Measurements from ENCODE around the gene DAZAP1. TPM values are rescaled to one million over a fixed set of nuclear protein-coding genes. Genes with fewer than 3 reads are reported as not detected.

DAZAP1 gene
- total RNA-seq, 1 experiment from 2014 or later, result 144 TPM

- intact Hi-C loops (cut with micrococcal nuclease; ENCODE audit: unreplicated experiment), result no loop called here
- no TSS peak for BruUV-seq (replicated peaks)
- Histone ChIP-seq H3K27ac (no peak overlapping the region), H3F3A (ENCODE audit: insufficient read depth, low read depth) (peaks cover 21% of the 10 kb centered on the region; the same call in 1 of the 2 replicates), H3K9me2 (ENCODE audit: insufficient read depth) (no peaks in the 10 kb centered on the region), H3K4me3 (no peak overlapping the region), H3K4me1 (replicated peaks; ENCODE audit: insufficient read depth) (no peaks in the 10 kb centered on the region), H3K9me3 (ENCODE audit: insufficient read depth, low read depth) (no peaks in the 10 kb centered on the region), H2AFZ (no peak overlapping the region), H3K4me2 (no peak overlapping the region), H4K20me1 (ENCODE audit: insufficient read depth) (no peaks in the 10 kb centered on the region), H3K27me3 (ENCODE audit: insufficient read depth, low read depth) (no peaks in the 10 kb centered on the region), H3K36me3 (ENCODE audit: low read depth) (no peaks in the 10 kb centered on the region), H3K79me2 (ENCODE audit: low read depth) (no peaks in the 10 kb centered on the region)
- TF ChIP-seq EZH2 (IDR thresholded peaks at IDR 0.05; ENCODE audit: low read depth) (no peak), CTCF (conservative IDR thresholded peaks at IDR 0.05) (no peak)
- ChIA-PET POLR2A (ENCODE audit: unreplicated experiment) (no interaction called here), CTCF (interaction anchor here (0.6 kb wide), 2 partner anchors 11 to 74 kb away, joined by 3 to 4 read pairs; no protein-coding TSS in a partner anchor)
- DNase-seq, result no peak
Observed at GRCh38 chr19:1432507-1432887, 25.1 kb downstream of the DAZAP1 start.

- Histone ChIP-seq H3K36me3 (ENCODE audit: low read depth) (no peaks in the 10 kb centered on the region), H3K27ac (no peak overlapping the region), H4K20me1 (ENCODE audit: insufficient read depth) (no peaks in the 10 kb centered on the region), H3K27me3 (ENCODE audit: insufficient read depth, low read depth) (no peaks in the 10 kb centered on the region), H3K9me3 (ENCODE audit: insufficient read depth, low read depth) (no peaks in the 10 kb centered on the region), H3K4me2 (no peak overlapping the region), H3K79me2 (ENCODE audit: low read depth) (peaks cover 2% of the 10 kb centered on the region), H3K4me3 (no peak overlapping the region), H2AFZ (no peak overlapping the region), H3K4me1 (replicated peaks; ENCODE audit: insufficient read depth) (no peaks in the 10 kb centered on the region), H3F3A (ENCODE audit: insufficient read depth, low read depth) (peaks cover 26% of the 10 kb centered on the region; the same call in 1 of the 2 replicates), H3K9me2 (ENCODE audit: insufficient read depth) (no peaks in the 10 kb centered on the region)
- no TSS peak for BruUV-seq (replicated peaks)
- intact Hi-C loops (cut with micrococcal nuclease; ENCODE audit: unreplicated experiment), result no loop called here
- ChIA-PET POLR2A (ENCODE audit: unreplicated experiment) (no interaction called here), CTCF (interaction anchor here (0.6 kb wide), 2 partner anchors 12 to 73 kb away, joined by 3 to 4 read pairs; no protein-coding TSS in a partner anchor)
- TF ChIP-seq EZH2 (IDR thresholded peaks at IDR 0.05; ENCODE audit: low read depth) (no peak), CTCF (conservative IDR thresholded peaks at IDR 0.05) (no peak)
- DNase-seq, result no peak
Observed at GRCh38 chr19:1433119-1434039, 26.0 kb downstream of the DAZAP1 start.

- no peak overlapping the region for H2AFZ ChIP-seq
- CTCF ChIA-PET, result no interaction called here
Observed at GRCh38 chr19:1434040-1434366, 26.6 kb downstream of the DAZAP1 start.

More at GRCh38 chr19:1434040-1434366, 26.6 kb downstream of the DAZAP1 start:
- Histone ChIP-seq H3K4me3 (no peak overlapping the region), H3K9me2 (ENCODE audit: insufficient read depth) (no peaks in the 10 kb centered on the region), H3K4me1 (replicated peaks; ENCODE audit: insufficient read depth) (no peaks in the 10 kb centered on the region), H4K20me1 (ENCODE audit: insufficient read depth) (peaks cover 1% of the 10 kb centered on the region; the same call in 1 of the 2 replicates), H3F3A (ENCODE audit: insufficient read depth, low read depth) (peaks cover 27% of the 10 kb centered on the region; the same call in 1 of the 2 replicates), H3K27ac (no peak overlapping the region), H3K9me3 (ENCODE audit: insufficient read depth, low read depth) (no peaks in the 10 kb centered on the region), H3K79me2 (ENCODE audit: low read depth) (peaks cover 8% of the 10 kb centered on the region), H3K36me3 (ENCODE audit: low read depth) (no peaks in the 10 kb centered on the region), H3K27me3 (ENCODE audit: insufficient read depth, low read depth) (no peaks in the 10 kb centered on the region), H3K4me2 (no peak overlapping the region)
- BruUV-seq (replicated peaks), result no TSS peak
- intact Hi-C loops (cut with micrococcal nuclease; ENCODE audit: unreplicated experiment), result no loop called here
- TF ChIP-seq CTCF (conservative IDR thresholded peaks at IDR 0.05) (no peak), EZH2 (IDR thresholded peaks at IDR 0.05; ENCODE audit: low read depth) (no peak)
- no peak for DNase-seq
- POLR2A ChIA-PET (ENCODE audit: unreplicated experiment), result no interaction called here

All from PC-9 (cell line).